Caco-2 (cell line): ENCODE measurements around the gene WFS1. TPM values are rescaled to one million over a fixed set of nuclear protein-coding genes. Genes with fewer than 3 reads are reported as not detected.

ENCODE experiments used
- BruUV-seq: library from RNA; stranded (reverse); fragments of 400-500 nt; replicated peaks from 2 replicates; lab custom pipeline; 2021; lab: Mats Ljungman, UMichigan
- CTCF ChIA-PET: fragments of 300-600 bp; sonication (Branson Sonifier 250); formaldehyde crosslinking; loops from one replicate; lab custom pipeline; 2022; ENCODE audit warnings: antibody characterized with exemption; lab: Charles Lee
- POLR2A ChIA-PET: fragments of 300-600 bp; sonication (Branson Sonifier 250); formaldehyde crosslinking; loops from one replicate; lab custom pipeline; 2022; ENCODE audit warnings: antibody characterized with exemption; lab: Charles Lee
- DNase-seq, 2 experiments: peaks; one replicate each; pipeline versions ENCODE4 v3.0.0 to v3.0.0-alpha.2; 2020 to 2022
- H3K27me3 ChIP-seq: replicated peaks from 2 replicates; pipeline ENCODE4 v1.6.0; 2011; ENCODE audit warnings: low read length; ENCODE audit not compliant: control insufficient read depth, insufficient read depth
- H3K36me3 ChIP-seq: 2 replicates; pipeline ENCODE4 v1.5.1; 2011; ENCODE audit warnings: low read length; ENCODE audit not compliant: control insufficient read depth, insufficient read depth
- H3K4me1 ChIP-seq: fragments of 250-450 bp; sonication (Bioruptor Pico); 2 replicates; pipeline ENCODE4 v1.5.1; 2020; ENCODE audit warnings: mild to moderate bottlenecking
- H3K4me3 ChIP-seq: 2 replicates; pipeline ENCODE4 v1.5.1; 2011; ENCODE audit warnings: low read depth, mild to moderate bottlenecking, control low read depth, low read length
- H3K9me3 ChIP-seq: fragments of 250-450 bp; sonication (Bioruptor Pico); 2 replicates; pipeline ENCODE4 v1.5.1; 2020; ENCODE audit warnings: mild to moderate bottlenecking, moderate library complexity
- H3K27ac Mint-ChIP-seq: one replicate; pipeline ENCODE4 v1.8.0; 2022; ENCODE audit warnings: mixed read lengths; ENCODE audit not compliant: unreplicated experiment
- H3K27me3 Mint-ChIP-seq: one replicate; pipeline ENCODE4 v1.8.0; 2022; ENCODE audit warnings: mixed read lengths; ENCODE audit not compliant: insufficient read depth, unreplicated experiment
- H3K36me3 Mint-ChIP-seq: one replicate; pipeline ENCODE4 v1.8.0; 2022; ENCODE audit warnings: mild to moderate bottlenecking, mixed read lengths; ENCODE audit not compliant: insufficient read depth, unreplicated experiment
- H3K4me1 Mint-ChIP-seq: one replicate; pipeline ENCODE4 v1.8.0; 2022; ENCODE audit warnings: low read depth, mixed read lengths; ENCODE audit not compliant: unreplicated experiment
- H3K4me3 Mint-ChIP-seq: one replicate; pipeline ENCODE4 v1.8.0; 2022; ENCODE audit warnings: mild to moderate bottlenecking, moderate library complexity, mixed read lengths; ENCODE audit not compliant: unreplicated experiment
- H3K9me3 Mint-ChIP-seq: one replicate; pipeline ENCODE4 v1.8.0; 2022; ENCODE audit warnings: mixed read lengths; ENCODE audit not compliant: unreplicated experiment
- intact Hi-C: fragments of 100-400 bp; cut with micrococcal nuclease; formaldehyde crosslinking; loops from one replicate; pipeline ENCODE4 v1.10.0; 2022; ENCODE audit not compliant: unreplicated experiment
- total RNA-seq: library from RNA; stranded (reverse); gene quantifications from 2 replicates; pipeline ENCODE4 v1.2.3, GENCODE V29; 2022
- TF ChIP-seq, protein P1 (sequence below), 2 experiments: fragments of 200-600 bp in 1 of 2; IDR thresholded peaks; 1 replicate in 1 of 2; 2 replicates in 1 of 2; pipeline versions ENCODE4 v1.5.1 to v1.8.0; 2011 to 2022; ENCODE audit warnings: antibody characterized with exemption in 1 of 2, control low read depth in 1 of 2, inconsistent platforms in 1 of 2, low read depth in 1 of 2, low read length in 1 of 2, mild to moderate bottlenecking in 1 of 2, moderate library complexity in 1 of 2; ENCODE audit not compliant: insufficient read depth in 1 of 2, severe bottlenecking in 1 of 2, unreplicated experiment in 1 of 2

The WFS1 gene
- total RNA-seq, 1 experiment from 2014 or later: 24.9 TPM

- DNase-seq: peak in 1 of 2 experiments; percentile 6
- TF ChIP-seq, protein P1, sequence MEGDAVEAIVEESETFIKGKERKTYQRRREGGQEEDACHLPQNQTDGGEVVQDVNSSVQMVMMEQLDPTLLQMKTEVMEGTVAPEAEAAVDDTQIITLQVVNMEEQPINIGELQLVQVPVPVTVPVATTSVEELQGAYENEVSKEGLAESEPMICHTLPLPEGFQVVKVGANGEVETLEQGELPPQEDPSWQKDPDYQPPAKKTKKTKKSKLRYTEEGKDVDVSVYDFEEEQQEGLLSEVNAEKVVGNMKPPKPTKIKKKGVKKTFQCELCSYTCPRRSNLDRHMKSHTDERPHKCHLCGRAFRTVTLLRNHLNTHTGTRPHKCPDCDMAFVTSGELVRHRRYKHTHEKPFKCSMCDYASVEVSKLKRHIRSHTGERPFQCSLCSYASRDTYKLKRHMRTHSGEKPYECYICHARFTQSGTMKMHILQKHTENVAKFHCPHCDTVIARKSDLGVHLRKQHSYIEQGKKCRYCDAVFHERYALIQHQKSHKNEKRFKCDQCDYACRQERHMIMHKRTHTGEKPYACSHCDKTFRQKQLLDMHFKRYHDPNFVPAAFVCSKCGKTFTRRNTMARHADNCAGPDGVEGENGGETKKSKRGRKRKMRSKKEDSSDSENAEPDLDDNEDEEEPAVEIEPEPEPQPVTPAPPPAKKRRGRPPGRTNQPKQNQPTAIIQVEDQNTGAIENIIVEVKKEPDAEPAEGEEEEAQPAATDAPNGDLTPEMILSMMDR (IDR thresholded peaks at IDR 0.05; ENCODE audit: insufficient read depth in 1 of 2, low read depth in 1 of 2, low read length in 1 of 2, severe bottlenecking in 1 of 2, unreplicated experiment in 1 of 2): no peak
- Histone ChIP-seq H3K4me3 (no peak overlapping the region), H3K9me3 (0 out of 2 replicates have a peak, but pooled peaks cover 5% of the 10 kb centered on the region), H3K4me1 (no peaks in the 10 kb centered on the region), H3K27me3 (no peaks in the 10 kb centered on the region), H3K36me3 (no peaks in the 10 kb centered on the region)
- Mint-ChIP-seq H3K27me3 (peaks cover 13% of the 10 kb centered on the region), H3K27ac (no peak overlapping the region), H3K9me3 (peaks cover 8% of the 10 kb centered on the region), H3K36me3 (no peaks in the 10 kb centered on the region), H3K4me3 (no peak overlapping the region), H3K4me1 (no peaks in the 10 kb centered on the region)
- BruUV-seq: no TSS peak
- ChIA-PET POLR2A (no interaction called here), CTCF (no interaction called here)
- intact Hi-C loops: no loop called here
Observed at GRCh38 chr4:6239968-6240367, 29.7 kb upstream of the WFS1 start.

- Mint-ChIP-seq H3K9me3 (peaks cover 12% of the 10 kb centered on the region), H3K36me3 (no peaks in the 10 kb centered on the region), H3K27me3 (peaks cover 9% of the 10 kb centered on the region), H3K4me1 (no peaks in the 10 kb centered on the region), H3K4me3 (no peak overlapping the region), H3K27ac (no peak overlapping the region)
- H3K36me3 ChIP-seq: no peaks in the 10 kb centered on the region
- intact Hi-C loops: no loop called here
- H3K27me3 ChIP-seq: no peaks in the 10 kb centered on the region
- DNase-seq: no peak
- POLR2A ChIA-PET: no interaction called here
- CTCF ChIA-PET: no interaction called here
- H3K4me3 ChIP-seq: no peak overlapping the region
- TF ChIP-seq, protein P1 (IDR thresholded peaks at IDR 0.05; ENCODE audit: insufficient read depth in 1 of 2, low read depth in 1 of 2, low read length in 1 of 2, severe bottlenecking in 1 of 2, unreplicated experiment in 1 of 2): no peak
- no TSS peak for BruUV-seq
- H3K9me3 ChIP-seq: 0 out of 2 replicates have a peak, but pooled peaks cover 5% of the 10 kb centered on the region
- H3K4me1 ChIP-seq: no peaks in the 10 kb centered on the region
Observed at GRCh38 chr4:6241062-6241845, 28.4 kb upstream of the WFS1 start.

- Histone ChIP-seq H3K27me3 (no peaks in the 10 kb centered on the region), H3K36me3 (no peaks in the 10 kb centered on the region), H3K4me1 (no peaks in the 10 kb centered on the region), H3K4me3 (no peak overlapping the region), H3K9me3 (0 out of 2 replicates have a peak, but pooled peaks cover 5% of the 10 kb centered on the region)
- TF ChIP-seq, protein P1 (IDR thresholded peaks at IDR 0.05; ENCODE audit: insufficient read depth in 1 of 2, low read depth in 1 of 2, low read length in 1 of 2, severe bottlenecking in 1 of 2, unreplicated experiment in 1 of 2): no peak
- intact Hi-C loops: no loop called here
- Mint-ChIP-seq H3K27ac (no peak overlapping the region), H3K27me3 (peaks cover 8% of the 10 kb centered on the region), H3K9me3 (peaks cover 12% of the 10 kb centered on the region), H3K4me3 (no peak overlapping the region), H3K36me3 (no peaks in the 10 kb centered on the region), H3K4me1 (no peaks in the 10 kb centered on the region)
- no peak for DNase-seq
- ChIA-PET CTCF (no interaction called here), POLR2A (no interaction called here)
- no TSS peak for BruUV-seq
Observed at GRCh38 chr4:6242271-6243029, 27.2 kb upstream of the WFS1 start.
